ENCODE data around the gene OR56B1. TPM values are rescaled to one million over a fixed set of nuclear protein-coding genes. Genes with fewer than 3 reads are reported as not detected.
"Not testable (repeated sequence)": the region's sequence is repeated elsewhere in the genome, so short reads cannot be mapped to it uniquely, and the experiment has no call there.

The OR56B1 gene
- total RNA-seq, 4 donors from 2014 or later, result not detected

DNA sequence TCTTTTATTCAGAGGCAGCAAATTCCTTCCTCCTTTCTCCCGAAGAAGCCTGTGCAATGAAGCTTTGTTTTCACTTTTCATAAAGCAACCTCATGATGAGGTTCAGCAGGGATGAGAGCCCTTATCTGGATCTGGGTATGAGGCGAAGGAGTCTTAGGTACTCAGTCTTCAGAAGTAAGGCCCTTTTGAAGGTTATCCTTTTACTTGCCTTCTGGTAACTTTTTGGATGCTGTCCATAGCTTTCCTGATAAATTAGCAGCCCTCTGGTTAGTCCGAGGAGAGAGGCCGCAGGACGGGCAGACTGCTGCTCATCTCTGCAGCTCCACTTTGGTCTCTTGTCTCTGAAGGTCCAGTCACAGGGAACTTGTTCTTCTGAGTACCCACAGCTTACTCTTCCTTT, 45.5 kb upstream of the OR56B1 start:
- Histone ChIP-seq H3K27me3 (no peaks in the 10 kb centered on the region), H3K9me3 (no peaks in the 10 kb centered on the region), H3K27ac (replicated peaks in 1 of 4) (peak overlapping the region; percentile 81 to 89 (median 85)), H3K4me3 (peak overlapping the region; percentile 47 to 61 (median 56)), H3K4me1 (peaks cover 0 to 55% (median 42%) of the 10 kb centered on the region in 4 donors), H3K36me3 (no peaks in the 10 kb centered on the region)
- TF ChIP-seq POLR2A (IDR thresholded peaks at IDR 0.05; ENCODE audit: low read depth) (no peak), EP300 (IDR thresholded peaks at IDR 0.05) (no peak), POLR2AphosphoS5 (IDR thresholded peaks at IDR 0.05) (peak in 1 of 2 donors; percentile 41)
- TF ChIP-seq, protein P1, sequence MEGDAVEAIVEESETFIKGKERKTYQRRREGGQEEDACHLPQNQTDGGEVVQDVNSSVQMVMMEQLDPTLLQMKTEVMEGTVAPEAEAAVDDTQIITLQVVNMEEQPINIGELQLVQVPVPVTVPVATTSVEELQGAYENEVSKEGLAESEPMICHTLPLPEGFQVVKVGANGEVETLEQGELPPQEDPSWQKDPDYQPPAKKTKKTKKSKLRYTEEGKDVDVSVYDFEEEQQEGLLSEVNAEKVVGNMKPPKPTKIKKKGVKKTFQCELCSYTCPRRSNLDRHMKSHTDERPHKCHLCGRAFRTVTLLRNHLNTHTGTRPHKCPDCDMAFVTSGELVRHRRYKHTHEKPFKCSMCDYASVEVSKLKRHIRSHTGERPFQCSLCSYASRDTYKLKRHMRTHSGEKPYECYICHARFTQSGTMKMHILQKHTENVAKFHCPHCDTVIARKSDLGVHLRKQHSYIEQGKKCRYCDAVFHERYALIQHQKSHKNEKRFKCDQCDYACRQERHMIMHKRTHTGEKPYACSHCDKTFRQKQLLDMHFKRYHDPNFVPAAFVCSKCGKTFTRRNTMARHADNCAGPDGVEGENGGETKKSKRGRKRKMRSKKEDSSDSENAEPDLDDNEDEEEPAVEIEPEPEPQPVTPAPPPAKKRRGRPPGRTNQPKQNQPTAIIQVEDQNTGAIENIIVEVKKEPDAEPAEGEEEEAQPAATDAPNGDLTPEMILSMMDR (IDR thresholded peaks at IDR 0.05), result no peak
- intact Hi-C loops (cut with DNase I), result loop anchor here (5.0 kb wide), 1 partner anchor 88 kb away; no protein-coding TSS in a partner anchor
- 19% methylated on average over 5 of the region's 5 CpGs for WGBS
- DNase-seq (ENCODE audit: extremely low spot score), result peak; percentile 83

DNA sequence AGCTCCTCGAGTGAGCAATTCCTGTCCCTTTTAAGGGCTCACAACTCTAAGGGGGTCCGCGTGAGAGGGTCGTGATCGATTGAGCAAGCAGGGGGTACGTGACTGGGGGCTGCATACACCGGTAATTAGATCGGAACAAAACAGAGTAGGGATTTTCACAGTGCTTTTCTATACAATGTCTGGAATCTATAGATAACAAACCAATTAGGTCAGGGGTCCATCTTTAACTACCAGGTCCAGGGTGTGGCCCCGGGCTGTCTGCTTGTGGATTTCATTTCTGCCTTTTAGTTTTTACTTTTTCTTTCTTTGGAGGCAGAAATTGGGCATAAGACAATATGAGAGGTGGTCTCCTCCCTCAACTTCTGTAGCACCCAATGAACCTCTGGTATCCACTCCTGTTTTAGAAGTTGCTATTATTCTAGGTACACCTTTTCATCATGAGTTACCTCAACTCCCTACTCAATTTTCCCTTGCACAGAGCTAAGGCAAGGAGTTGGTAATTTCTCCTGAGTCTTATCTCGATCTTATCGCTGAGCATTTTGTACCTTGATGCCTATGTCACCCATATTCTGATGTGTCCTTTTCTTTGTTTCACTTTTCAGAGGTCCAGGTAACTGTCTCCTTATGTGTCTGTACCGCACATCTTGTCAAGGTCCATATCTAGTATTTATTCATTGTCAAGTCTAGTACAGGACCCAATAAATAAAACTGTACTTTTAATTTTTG, 44.8 kb upstream of the OR56B1 start:
- 68% methylated on average over 12 of the region's 12 CpGs for WGBS
- Histone ChIP-seq H3K27ac (replicated peaks in 1 of 4) (peak overlapping the region; percentile 81 to 89 (median 85)), H3K4me3 (peak overlapping the region; percentile 47 to 61 (median 56)), H3K4me1 (peaks cover 0 to 61% (median 45%) of the 10 kb centered on the region in 4 donors)
- H3K27me3 ChIP-seq; H3K36me3 ChIP-seq; DNase-seq (ENCODE audit: extremely low spot score); H3K9me3 ChIP-seq: not testable (repeated sequence)
- intact Hi-C loops (cut with DNase I), result loop anchor here (5.0 kb wide), 1 partner anchor 89 kb away; no protein-coding TSS in a partner anchor

DNA sequence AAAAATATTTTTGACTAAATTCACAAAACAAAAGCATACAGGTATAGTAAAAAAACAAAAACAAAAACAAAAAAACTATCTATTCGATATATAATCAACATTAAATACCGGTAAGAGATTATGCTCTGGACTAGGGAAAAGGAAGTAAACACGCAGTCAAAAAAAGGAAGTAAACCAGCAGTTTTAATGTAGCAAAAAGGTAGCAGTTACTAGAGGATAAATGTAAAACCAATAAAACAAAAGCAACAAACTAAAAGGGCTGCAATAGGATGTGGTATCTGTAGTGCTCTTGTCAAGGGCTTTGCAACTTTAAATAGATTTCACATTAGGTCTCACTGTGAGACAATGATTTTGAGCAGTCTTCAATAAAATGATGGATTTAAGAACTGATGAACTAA, 44.3 kb upstream of the OR56B1 start:
- intact Hi-C loops (cut with DNase I), result loop anchor here (5.0 kb wide), 1 partner anchor 90 kb away; no protein-coding TSS in a partner anchor
- TF ChIP-seq EP300 (IDR thresholded peaks at IDR 0.05) (no peak), POLR2A (IDR thresholded peaks at IDR 0.05; ENCODE audit: low read depth) (no peak), POLR2AphosphoS5 (IDR thresholded peaks at IDR 0.05) (no peak)
- TF ChIP-seq, protein P1 (IDR thresholded peaks at IDR 0.05), result no peak

DNA sequence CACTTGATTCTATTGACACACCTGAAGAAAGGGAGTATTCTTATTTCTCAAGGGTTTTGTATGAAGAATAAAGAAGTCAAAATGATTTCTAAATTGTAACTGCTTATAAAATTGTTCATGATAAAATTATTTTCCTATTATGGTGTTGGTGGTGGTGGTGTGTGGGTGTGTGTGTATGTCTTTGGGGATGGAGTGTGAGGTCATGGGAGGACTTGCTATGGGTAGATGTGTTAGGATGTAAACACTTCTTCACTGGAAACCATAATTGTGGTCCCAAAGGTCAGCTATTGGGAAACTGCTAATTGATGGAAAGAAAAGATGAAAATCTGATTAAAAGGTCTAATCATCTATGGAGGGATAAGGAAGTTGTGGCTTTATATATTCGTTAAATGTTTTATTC, 41.6 kb upstream of the OR56B1 start:
- 87% methylated on average over 1 of the region's 1 CpG for WGBS
- Histone ChIP-seq H3K27ac (replicated peaks in 1 of 4) (no peak overlapping the region), H3K4me1 (peaks cover 0 to 49% (median 34%) of the 10 kb centered on the region in 4 donors), H3K9me3 (no peaks in the 10 kb centered on the region), H3K27me3 (no peaks in the 10 kb centered on the region), H3K4me3 (no peak overlapping the region), H3K36me3 (peaks cover 7 to 33% (median 21%) of the 10 kb centered on the region in 4 donors)
- intact Hi-C loops (cut with DNase I), result loop anchor here (5.0 kb wide), 1 partner anchor 92 kb away; no protein-coding TSS in a partner anchor
- TF ChIP-seq, protein P1 (IDR thresholded peaks at IDR 0.05), result no peak
- no peak for TF ChIP-seq EP300 (IDR thresholded peaks at IDR 0.05)
- TF ChIP-seq POLR2A (IDR thresholded peaks at IDR 0.05; ENCODE audit: low read depth), result no peak
- peak; percentile 10 for DNase-seq (ENCODE audit: extremely low spot score)

More for the DNA sequence above, 44.3 kb upstream of the OR56B1 start:
- Histone ChIP-seq H3K4me1 (peaks cover 0 to 61% (median 45%) of the 10 kb centered on the region in 4 donors), H3K36me3 (peaks cover 0 to 11% (median 6%) of the 10 kb centered on the region in 4 donors), H3K27ac (replicated peaks in 1 of 4) (peak overlapping the region in 1 of 4 donors; percentile 81), H3K27me3 (no peaks in the 10 kb centered on the region), H3K9me3 (no peaks in the 10 kb centered on the region), H3K4me3 (peak overlapping the region in 3 of 4 donors; percentile 47 to 61 (median 61))
- WGBS, result 61% methylated on average over 3 of the region's 3 CpGs
- DNase-seq (ENCODE audit: extremely low spot score), result no peak

- Histone ChIP-seq H3K9me3 (no peaks in the 10 kb centered on the region), H3K27me3 (no peaks in the 10 kb centered on the region), H3K4me1 (peaks cover 0 to 40% (median 34%) of the 10 kb centered on the region in 4 donors), H3K27ac (replicated peaks in 1 of 4) (no peak overlapping the region), H3K4me3 (no peak overlapping the region), H3K36me3 (peaks cover 7 to 38% (median 21%) of the 10 kb centered on the region in 4 donors)
- intact Hi-C loops (cut with DNase I), result no loop called here
- DNase-seq (ENCODE audit: extremely low spot score), result no peak
- TF ChIP-seq POLR2AphosphoS5 (IDR thresholded peaks at IDR 0.05) (no peak), POLR2A (IDR thresholded peaks at IDR 0.05; ENCODE audit: low read depth) (no peak), EP300 (IDR thresholded peaks at IDR 0.05) (no peak)
- TF ChIP-seq, protein P1 (IDR thresholded peaks at IDR 0.05), result no peak
- WGBS, result 79% methylated on average over 1 of the region's 1 CpG
Observed at GRCh38 chr11:5695580-5695979, 40.7 kb upstream of the OR56B1 start.
